Activated B cell treated with CpG ODN at 0.5 μM for 24 hours (primary cell): Measurements from ENCODE around the gene SLC4A7. TPM values are rescaled to one million over a fixed set of nuclear protein-coding genes. Genes with fewer than 3 reads are reported as not detected.
"Not testable (repeated sequence)": the region's sequence is repeated elsewhere in the genome, so short reads cannot be mapped to it uniquely, and the experiment has no call there.

Experiments used
- ATAC-seq: fragments of 200-7000 bp; cut with Tn5 transposase; one replicate; pipeline ENCODE4 v1.10.0; 2021; ENCODE audit warnings: low read depth, mild to moderate bottlenecking, moderate library complexity
- CTCF ChIA-PET: fragments of 350-600 bp; sonication (Branson Sonifier 250); formaldehyde crosslinking; loops from one replicate; lab custom pipeline; 2021; ENCODE audit warnings: antibody characterized with exemption; lab: Charles Lee
- POLR2A ChIA-PET: fragments of 350-600 bp; sonication (Branson Sonifier 250); formaldehyde crosslinking; loops from one replicate; lab custom pipeline; 2021; ENCODE audit warnings: antibody characterized with exemption; lab: Charles Lee
- DNase-seq: peaks from one replicate; pipeline ENCODE4 v3.0.0; 2022
- H3K27ac Mint-ChIP-seq: one replicate; pipeline ENCODE4 v1.8.0; 2020; ENCODE audit warnings: mixed read lengths
- H3K27me3 Mint-ChIP-seq: one replicate; pipeline ENCODE4 v1.8.0; 2021; ENCODE audit warnings: mixed read lengths
- H3K36me3 Mint-ChIP-seq: one replicate; pipeline ENCODE4 v1.8.0; 2021; ENCODE audit warnings: low read depth, mixed read lengths
- H3K4me1 Mint-ChIP-seq: one replicate; pipeline ENCODE4 v1.8.0; 2021; ENCODE audit warnings: mixed read lengths
- H3K4me3 Mint-ChIP-seq: one replicate; pipeline ENCODE4 v1.8.0; 2020; ENCODE audit warnings: mild to moderate bottlenecking, mixed read lengths
- H3K9me3 Mint-ChIP-seq: one replicate; pipeline ENCODE4 v1.8.0; 2020; ENCODE audit warnings: mixed read lengths
- intact Hi-C: fragments of 100-400 bp; cut with micrococcal nuclease; formaldehyde crosslinking; loops from one replicate; pipeline ENCODE4 v1.15.1; 2024
- total RNA-seq: library from RNA; stranded (reverse); gene quantifications from 2 replicates; pipeline ENCODE4 v1.2.3, GENCODE V29; 2022
- TF ChIP-seq, protein P1 (sequence below): fragments of 200-600 bp; IDR thresholded peaks from one replicate; pipeline ENCODE4 v1.8.0; 2022; ENCODE audit warnings: antibody characterized with exemption, mild to moderate bottlenecking

The SLC4A7 gene
- total RNA-seq, 1 donor from 2014 or later, result 31.3 TPM

DNA sequence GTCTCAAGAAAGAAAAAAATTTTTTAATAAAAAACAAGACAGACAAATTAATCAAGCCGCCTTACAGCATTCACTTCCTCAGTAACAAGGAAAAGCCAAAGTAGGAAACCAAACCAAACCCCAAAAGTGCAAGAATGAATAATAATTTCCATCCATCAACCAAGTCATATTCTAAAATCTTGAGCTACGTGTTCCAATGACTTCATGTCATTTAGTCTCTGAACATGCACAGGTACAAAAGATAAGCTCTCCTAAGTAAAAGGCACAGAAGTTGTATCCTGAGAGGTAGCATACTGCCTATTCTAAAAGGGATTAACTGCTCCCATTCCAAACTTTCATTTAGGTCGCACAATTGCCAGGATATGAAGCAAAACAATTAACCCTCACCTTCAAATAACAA is 29.7 kb downstream of the SLC4A7 start:
- intact Hi-C loops, result no loop called here
- no peaks in the 10 kb centered on the region for H3K27me3 Mint-ChIP-seq
- peaks cover 53% of the 10 kb centered on the region for H3K4me1 Mint-ChIP-seq
- ChIA-PET POLR2A (no interaction called here), CTCF (no interaction called here)
- H3K27ac Mint-ChIP-seq, result no peak overlapping the region
- ATAC-seq (no peak), DNase-seq (no peak)
- H3K4me3 Mint-ChIP-seq, result no peak overlapping the region
- peaks cover 17% of the 10 kb centered on the region for H3K36me3 Mint-ChIP-seq
- TF ChIP-seq, protein P1, sequence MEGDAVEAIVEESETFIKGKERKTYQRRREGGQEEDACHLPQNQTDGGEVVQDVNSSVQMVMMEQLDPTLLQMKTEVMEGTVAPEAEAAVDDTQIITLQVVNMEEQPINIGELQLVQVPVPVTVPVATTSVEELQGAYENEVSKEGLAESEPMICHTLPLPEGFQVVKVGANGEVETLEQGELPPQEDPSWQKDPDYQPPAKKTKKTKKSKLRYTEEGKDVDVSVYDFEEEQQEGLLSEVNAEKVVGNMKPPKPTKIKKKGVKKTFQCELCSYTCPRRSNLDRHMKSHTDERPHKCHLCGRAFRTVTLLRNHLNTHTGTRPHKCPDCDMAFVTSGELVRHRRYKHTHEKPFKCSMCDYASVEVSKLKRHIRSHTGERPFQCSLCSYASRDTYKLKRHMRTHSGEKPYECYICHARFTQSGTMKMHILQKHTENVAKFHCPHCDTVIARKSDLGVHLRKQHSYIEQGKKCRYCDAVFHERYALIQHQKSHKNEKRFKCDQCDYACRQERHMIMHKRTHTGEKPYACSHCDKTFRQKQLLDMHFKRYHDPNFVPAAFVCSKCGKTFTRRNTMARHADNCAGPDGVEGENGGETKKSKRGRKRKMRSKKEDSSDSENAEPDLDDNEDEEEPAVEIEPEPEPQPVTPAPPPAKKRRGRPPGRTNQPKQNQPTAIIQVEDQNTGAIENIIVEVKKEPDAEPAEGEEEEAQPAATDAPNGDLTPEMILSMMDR, result no peak
- no peaks in the 10 kb centered on the region for H3K9me3 Mint-ChIP-seq

DNA sequence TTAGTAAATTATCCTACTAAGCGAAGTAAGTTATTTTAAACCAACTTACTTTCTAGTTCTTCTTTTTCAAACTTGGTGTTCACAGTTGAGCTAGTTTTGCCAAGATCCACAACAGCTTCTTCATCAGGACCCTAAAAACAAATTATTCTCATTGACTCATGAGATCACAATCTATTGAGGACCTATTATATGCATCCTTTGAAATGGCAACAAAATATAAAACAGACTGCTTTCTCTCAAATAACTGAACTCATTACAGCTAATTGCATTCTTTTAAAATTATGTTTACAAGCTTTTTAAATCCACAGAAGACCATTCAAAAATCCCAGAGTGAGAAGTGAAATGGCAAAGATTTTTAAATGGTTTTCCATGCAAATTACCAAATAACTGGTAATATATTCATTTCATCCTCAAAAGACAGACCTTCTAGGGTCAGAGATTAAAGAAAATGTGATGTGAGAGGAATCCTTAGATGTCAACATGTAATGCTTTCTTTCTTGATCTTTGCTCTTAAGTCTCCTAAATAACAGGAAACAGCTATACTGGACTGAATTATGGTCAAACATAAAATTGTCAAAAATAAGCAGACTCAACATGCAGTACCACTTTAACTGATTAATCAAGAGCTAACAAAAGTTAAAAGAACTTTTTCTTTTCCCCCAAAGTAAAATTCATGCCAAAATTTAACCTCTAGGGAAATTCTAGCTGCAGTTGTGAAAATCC is 31.7 kb downstream of the SLC4A7 start:
- no peak overlapping the region for H3K4me3 Mint-ChIP-seq
- H3K27ac Mint-ChIP-seq, result no peak overlapping the region
- H3K4me1 Mint-ChIP-seq, result peaks cover 53% of the 10 kb centered on the region
- no peak for ATAC-seq
- ChIA-PET POLR2A (no interaction called here), CTCF (no interaction called here)
- H3K27me3 Mint-ChIP-seq, result no peaks in the 10 kb centered on the region
- intact Hi-C loops, result no loop called here
- TF ChIP-seq, protein P1, result no peak
- no peaks in the 10 kb centered on the region for H3K9me3 Mint-ChIP-seq
- no peak for DNase-seq
- H3K36me3 Mint-ChIP-seq, result peaks cover 18% of the 10 kb centered on the region

DNA sequence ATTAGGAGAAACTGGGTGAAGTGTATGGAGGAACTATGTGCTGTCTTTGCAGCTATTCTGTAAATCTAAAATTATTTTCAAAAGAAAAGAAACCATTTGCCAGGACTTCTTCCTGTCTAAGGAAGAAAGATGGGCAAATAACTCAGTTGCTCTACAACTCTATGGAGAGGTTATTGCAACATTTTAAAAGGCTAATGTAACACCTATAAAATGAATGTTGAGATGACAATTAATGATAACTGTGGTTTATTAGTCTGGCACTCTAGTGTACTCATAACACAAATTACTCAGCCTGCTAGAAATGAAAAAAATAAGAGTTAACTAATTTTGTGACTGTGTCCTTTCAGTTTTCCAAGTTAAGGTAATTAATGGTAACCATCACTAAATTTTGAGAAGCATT is 32.3 kb downstream of the SLC4A7 start:
- TF ChIP-seq, protein P1, result no peak
- CTCF ChIA-PET, result no interaction called here
- POLR2A ChIA-PET, result no interaction called here
- Mint-ChIP-seq H3K4me3 (no peak overlapping the region), H3K27ac (no peak overlapping the region), H3K27me3 (no peaks in the 10 kb centered on the region), H3K4me1 (peaks cover 51% of the 10 kb centered on the region), H3K9me3 (no peaks in the 10 kb centered on the region), H3K36me3 (peaks cover 22% of the 10 kb centered on the region)
- intact Hi-C loops, result no loop called here
- DNase-seq (no peak), ATAC-seq (no peak)

DNA sequence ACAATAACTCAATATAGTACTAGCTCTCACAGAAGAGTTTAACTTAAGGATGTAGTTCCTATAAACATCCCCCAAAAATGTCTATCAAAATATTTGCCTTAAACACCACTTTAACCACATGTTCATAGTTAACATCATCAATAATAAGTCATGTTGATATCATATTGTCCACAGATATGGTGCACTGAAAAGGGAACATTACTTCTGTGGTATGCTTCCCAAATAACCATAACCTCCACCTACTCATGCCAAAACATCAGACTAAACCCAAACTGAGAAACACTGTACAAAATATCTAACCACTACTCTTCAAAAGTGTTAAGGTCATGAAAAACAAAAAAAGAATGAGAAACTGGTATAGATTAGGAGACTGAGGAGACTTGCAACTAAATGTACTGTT is 32.9 kb downstream of the SLC4A7 start:
- ATAC-seq (no peak), DNase-seq (no peak)
- no peak overlapping the region for H3K27ac Mint-ChIP-seq
- ChIA-PET POLR2A (interaction anchor here (0.7 kb wide), 1 partner anchor 268 kb away, joined by 5 read pairs; no protein-coding TSS in a partner anchor), CTCF (no interaction called here)
- H3K4me1 Mint-ChIP-seq, result peaks cover 45% of the 10 kb centered on the region
- H3K9me3 Mint-ChIP-seq, result no peaks in the 10 kb centered on the region
- TF ChIP-seq, protein P1, result no peak
- H3K27me3 Mint-ChIP-seq, result no peaks in the 10 kb centered on the region
- no peak overlapping the region for H3K4me3 Mint-ChIP-seq
- intact Hi-C loops, result no loop called here
- H3K36me3 Mint-ChIP-seq, result peaks cover 24% of the 10 kb centered on the region

DNA sequence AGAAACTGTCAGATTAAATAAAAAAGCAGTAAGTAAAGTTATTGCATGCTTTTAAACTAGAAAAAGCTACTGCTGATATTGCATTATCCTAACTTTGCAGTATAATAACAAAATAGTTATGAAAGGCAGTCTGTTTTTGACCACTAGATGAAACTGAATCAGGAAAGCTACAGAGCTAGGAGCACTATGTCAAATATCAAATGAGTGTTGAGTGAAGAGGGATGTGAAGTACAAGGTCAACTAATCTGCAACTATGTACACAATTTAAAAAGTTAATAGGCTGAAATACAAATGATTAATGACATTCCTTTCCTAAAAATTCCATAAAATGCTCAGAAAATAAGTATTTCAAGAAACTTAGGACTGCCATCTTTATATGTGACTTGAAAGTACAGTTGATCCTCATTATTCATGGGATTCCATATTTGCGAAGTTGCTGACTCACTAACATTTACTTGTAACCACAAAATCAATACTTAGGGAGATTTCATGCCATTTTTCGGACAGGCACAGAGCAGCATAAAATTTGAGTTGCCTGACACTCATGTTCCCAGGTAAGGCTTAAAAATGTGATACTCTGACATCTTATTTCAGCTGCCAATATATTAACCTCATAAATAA is 34.5 kb downstream of the SLC4A7 start:
- Mint-ChIP-seq H3K27me3 (no peaks in the 10 kb centered on the region), H3K9me3 (no peaks in the 10 kb centered on the region), H3K4me3 (no peak overlapping the region), H3K4me1 (peaks cover 30% of the 10 kb centered on the region), H3K36me3 (peaks cover 33% of the 10 kb centered on the region), H3K27ac (no peak overlapping the region)
- TF ChIP-seq, protein P1, result no peak
- ChIA-PET CTCF (interaction anchor here (0.7 kb wide), 1 partner anchor 17 kb away, joined by 3 read pairs; no protein-coding TSS in a partner anchor), POLR2A (no interaction called here)
- DNase-seq (no peak), ATAC-seq (no peak)
- intact Hi-C loops, result no loop called here

DNA sequence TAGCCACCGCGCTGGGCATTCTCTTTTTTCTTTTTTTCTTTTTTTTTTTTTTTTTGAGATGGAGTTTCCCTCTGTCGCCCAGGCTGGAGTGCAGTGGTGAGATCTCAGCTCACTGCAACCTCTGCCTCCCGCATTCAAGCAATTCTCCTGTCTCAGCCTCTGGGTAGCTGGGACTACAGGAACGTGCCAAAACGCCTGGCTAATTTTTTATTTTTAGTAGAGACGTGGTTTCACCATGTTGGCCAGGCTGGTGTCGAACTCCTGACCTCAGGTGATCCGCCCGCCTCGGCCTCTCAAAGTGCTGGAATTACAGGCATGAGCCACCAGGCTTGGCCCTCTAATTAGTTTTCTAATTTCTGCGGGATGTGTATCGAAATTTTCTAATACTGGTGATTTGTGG is 41.2 kb downstream of the SLC4A7 start:
- H3K27ac Mint-ChIP-seq, POLR2A ChIA-PET, intact Hi-C loops, CTCF ChIA-PET, DNase-seq, H3K27me3 Mint-ChIP-seq, H3K4me3 Mint-ChIP-seq, ATAC-seq, H3K4me1 Mint-ChIP-seq: not testable (repeated sequence)
- peaks cover 11% of the 10 kb centered on the region for H3K9me3 Mint-ChIP-seq
- H3K36me3 Mint-ChIP-seq, result peaks cover 70% of the 10 kb centered on the region

DNA sequence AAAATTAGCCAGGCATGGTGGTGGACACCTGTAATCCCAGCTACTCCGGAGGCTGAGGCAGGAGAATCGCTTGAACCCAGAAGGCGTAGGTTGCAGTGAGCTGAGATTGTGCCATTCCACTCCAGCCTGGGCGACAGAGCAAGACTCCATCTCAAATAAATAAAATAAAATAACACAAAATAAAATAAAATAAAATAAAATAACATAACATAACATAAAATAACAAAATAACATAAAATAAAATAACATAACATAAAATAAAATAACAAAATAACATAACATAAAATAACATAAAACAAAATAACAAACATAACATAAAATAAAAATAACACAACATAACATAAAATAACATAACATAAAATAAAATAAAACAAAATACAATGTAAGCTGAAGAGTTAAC is 45.8 kb downstream of the SLC4A7 start:
- H3K36me3 Mint-ChIP-seq, result peaks cover 76% of the 10 kb centered on the region
- ATAC-seq, H3K4me1 Mint-ChIP-seq, intact Hi-C loops, H3K27ac Mint-ChIP-seq, POLR2A ChIA-PET, H3K27me3 Mint-ChIP-seq, DNase-seq, H3K4me3 Mint-ChIP-seq: not testable (repeated sequence)
- peaks cover 11% of the 10 kb centered on the region for H3K9me3 Mint-ChIP-seq
- CTCF ChIA-PET, result interaction anchor here (1.1 kb wide), 1 partner anchor 30 kb away, joined by 3 read pairs; no protein-coding TSS in a partner anchor
